DMS79 (cell line): Measurements from ENCODE around the gene RABEP2.
"Not testable (repeated sequence)": the region's sequence is repeated elsewhere in the genome, so short reads cannot be mapped to it uniquely, and the experiment has no call there.

Source experiments
- DNase-seq: peaks from one replicate; lab custom pipeline; 2025; lab: John Stamatoyannopoulos, UW

RABEP2 gene

DNA sequence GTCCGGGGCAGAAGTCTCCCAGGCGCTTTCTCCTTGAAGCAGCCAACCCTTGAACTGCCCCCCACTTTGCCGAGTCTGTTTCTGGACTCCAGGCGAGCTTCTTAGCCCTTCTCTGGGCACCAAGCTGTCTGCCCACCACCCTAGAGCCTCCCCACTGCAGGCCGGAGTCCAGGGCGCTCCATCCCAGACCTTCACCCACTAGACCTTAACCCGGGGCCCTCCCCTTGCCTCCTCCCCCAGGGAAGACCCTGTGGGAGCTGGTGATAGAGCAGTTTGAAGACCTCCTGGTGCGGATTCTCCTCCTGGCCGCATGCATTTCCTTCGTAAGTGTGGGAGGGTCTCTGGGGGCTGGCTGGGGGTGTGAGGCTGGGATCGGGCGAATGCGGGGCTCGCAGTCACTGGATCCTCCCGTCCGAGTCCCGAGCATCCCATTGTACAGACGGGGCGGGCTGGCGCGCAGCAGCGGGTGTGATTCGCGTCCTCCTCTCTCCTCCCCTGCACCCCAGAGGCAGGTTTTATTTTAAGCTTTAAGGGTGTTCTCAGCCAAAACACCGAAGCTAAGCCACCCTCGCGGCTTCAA lies 45.7 kb downstream of the RABEP2 start:
- DNase-seq, result no peak

DNA sequence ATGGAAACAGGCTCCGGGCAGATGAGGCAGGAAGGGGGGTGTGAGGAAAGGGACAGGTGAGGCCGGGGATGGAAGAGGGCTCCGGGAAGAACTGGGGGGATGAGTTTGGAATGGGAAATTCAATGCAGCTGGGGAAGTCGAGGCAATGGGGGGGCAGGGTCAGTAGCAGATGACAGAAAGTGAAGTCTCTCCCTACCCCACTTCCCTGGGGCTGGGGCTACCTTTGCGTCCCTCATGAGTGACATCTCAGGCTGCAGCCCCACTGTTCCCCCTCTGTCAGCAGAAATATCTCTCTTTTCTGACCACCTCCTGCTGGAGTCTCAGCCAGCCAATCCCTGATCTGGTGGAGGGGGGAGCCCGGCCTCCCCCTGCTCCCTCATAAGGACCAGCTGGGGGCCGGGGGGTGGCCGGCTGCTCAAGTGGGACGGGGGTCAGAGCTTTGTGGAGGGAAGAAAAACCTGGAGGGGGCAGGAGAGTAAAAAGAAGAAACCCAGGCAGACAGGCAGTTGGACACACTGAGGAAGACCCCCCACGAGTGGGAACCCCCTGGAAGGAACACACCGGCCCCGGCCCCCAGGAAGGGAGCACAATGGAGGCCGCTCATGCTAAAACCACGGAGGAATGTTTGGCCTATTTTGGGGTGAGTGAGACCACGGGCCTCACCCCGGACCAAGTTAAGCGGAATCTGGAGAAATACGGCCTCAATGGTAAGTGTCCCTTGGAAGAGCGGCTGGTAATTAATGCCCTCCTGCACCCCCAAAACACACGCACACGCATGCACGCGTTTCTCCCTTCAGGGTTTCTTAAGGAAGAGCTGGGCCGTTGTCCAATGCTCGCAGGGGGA lies 46.7 kb downstream of the RABEP2 start, which contains the start of gene ATP2A1:
Gene ATP2A1 (plus strand): TSS at position 406 of the 844 bp plus-strand sequence. CDS start 184 bp downstream, at position 590.
- no peak for DNase-seq

DNA sequence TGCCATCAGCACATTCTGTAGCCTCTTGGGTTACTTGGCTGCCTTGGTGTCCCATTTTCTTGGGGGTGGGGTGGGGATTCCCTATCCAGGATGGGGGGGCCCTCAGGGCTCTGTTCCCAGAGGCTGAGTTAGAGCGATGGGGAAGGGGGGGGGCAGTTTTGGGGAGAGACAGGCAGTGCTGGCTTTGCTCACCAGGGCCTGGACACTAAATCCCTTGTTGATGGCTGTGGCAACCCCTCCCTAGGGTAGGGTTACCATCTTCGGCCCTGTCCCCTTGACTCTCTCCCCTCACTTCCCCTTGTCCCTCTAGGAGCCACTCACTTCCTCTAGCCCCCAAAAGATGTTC lies 47.4 kb downstream of the RABEP2 start:
- no peak for DNase-seq

DNA sequence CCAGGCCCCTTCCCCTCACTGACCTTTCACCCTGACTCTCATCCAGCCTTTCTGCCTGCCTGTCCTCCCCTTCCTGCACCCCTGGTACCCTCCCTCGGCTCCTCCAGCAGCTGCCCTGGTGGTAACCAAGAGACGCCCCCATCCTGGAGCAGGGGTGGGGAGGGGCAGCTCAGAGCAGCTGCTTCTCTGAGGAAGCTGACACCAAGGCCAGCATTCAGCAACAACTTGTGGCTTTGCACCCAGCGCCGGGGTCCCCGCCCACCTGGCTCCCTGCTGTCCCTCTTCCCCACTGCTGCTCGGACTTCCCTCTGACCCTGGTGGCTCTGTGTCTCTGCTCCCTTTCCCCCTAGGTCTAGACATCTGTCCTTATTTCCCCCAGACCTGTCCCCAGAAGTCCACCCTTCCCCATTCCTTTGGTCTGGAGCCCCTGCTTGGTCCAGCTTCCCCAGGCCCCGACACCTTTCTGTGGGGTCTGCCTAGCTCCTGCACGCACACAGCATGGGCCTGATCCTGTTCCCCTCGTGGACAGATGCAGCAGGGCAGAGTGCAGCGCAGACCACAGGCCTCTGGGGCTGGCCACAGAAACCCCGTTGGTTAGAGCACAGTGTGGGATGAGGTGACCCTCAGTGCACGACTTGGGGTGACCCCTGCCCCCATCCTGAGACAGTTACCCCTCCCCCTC lies 47.9 kb downstream of the RABEP2 start:
- DNase-seq, result no peak

- DNase-seq, result no peak
Measured at GRCh38 chr16:28876019-28876659, 48.9 kb downstream of the RABEP2 start.

DNA sequence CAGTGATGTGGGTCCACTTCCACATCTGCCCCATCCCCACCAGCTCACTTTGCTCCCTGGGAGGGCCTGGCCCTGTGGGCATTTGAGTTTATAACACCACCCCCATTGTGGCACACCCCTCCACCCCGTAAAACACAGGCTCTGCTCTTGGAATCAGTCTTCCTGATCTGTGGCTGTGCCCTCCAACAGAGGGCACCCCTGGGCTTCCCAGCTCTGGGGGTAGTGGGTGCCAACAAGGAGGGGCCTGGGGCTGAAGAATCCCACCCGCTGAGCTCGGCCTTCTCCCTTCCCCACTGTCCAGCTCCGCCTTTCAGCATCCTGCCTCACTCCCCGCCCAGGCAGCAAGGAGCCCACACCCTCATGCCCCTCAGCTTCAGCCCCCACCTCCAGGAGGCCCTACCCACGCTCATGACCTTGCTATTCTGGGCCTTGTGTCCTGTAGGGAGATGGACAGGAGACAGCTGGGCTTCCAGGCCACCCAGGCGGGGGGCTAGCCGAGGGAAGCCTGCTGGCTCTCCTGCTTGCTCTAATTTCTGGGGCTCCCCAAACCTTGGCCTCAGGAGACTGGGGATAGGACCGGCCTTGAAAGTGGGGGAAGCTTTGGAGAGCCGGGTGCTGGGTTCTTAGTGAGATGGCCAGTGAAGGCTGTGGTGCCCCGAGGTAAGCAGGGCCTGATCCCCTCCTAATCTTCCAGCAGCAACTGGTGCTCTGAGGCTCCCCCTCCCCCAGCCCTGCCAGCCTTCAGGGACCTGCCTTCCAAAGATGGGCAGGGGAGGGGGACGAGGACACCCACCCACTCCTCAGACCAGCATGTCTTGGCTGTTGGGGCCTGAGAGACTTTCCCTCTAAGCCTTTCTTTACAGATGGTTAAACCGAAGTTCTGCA lies 49.7 kb downstream of the RABEP2 start:
- DNase-seq, result no peak

DNA sequence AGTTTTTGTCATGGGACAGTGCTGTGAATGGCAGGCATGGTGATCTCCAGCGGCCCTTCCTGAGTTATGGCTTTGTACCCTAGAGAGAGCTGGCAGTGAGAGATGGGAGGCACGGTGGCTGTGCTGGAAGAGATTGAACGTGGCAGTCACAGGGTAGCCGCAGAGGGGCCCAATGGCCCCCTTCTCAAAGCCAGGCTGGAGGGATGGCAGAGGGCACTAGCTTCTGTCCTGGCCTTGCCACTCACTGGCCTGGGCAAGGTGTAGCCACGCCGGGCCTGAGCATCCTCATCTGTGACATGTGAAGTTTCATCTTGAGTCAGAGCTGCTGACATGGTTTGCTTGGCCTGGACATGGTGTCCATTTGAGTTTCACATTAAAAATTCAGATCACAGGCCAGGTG lies 50.6 kb downstream of the RABEP2 start:
- DNase-seq, result no peak

GRCh38 chr16:28873543-28874201 lies 51.4 kb downstream of the RABEP2 start:
- DNase-seq, result no peak

GRCh38 chr16:28872952-28873351 lies 52.1 kb downstream of the RABEP2 start:
- no peak for DNase-seq

DNA sequence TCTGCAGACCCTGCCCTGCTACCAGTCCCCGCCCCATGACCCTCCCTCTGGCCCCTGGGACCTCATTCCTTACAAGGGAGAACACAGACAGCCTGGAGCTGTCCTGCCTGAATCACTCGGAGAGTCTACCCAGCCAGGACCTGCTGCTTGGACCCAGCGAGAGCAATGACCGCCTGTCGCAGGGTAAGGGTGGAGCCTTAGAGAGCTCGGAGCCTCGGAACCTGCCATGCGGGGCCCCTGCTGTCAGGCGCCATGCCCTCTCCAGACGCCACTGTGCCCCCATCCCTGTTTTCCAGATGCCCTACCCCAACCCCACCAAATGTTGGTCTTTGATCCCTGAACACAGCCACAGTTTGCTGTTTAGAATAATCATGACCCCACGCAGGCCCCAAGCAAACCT lies 55.8 kb downstream of the RABEP2 start:
- no peak for DNase-seq

GRCh38 chr16:28867646-28868045 lies 57.4 kb downstream of the RABEP2 start:
- DNase-seq, result not testable (repeated sequence)

DNA sequence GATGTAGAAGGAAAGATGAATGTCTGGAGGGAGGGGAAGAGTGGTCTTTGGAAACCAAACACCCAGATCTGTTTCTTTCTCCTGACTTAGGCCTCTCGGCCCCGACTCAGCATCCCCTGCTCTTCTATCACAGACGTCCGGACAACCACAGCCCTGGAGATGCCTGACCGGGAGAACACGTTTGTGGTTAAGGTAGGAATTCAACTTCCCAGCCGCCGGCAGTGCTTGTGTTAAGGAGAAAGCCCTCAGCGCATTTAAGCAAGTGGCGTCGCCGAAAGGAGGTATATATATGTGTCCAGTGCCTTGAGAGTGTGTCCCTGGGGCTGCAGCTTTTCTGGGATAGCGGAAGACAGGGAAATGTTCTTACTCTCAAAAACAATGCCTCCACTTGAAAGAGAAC lies 57.8 kb downstream of the RABEP2 start:
- no peak for DNase-seq

DNA sequence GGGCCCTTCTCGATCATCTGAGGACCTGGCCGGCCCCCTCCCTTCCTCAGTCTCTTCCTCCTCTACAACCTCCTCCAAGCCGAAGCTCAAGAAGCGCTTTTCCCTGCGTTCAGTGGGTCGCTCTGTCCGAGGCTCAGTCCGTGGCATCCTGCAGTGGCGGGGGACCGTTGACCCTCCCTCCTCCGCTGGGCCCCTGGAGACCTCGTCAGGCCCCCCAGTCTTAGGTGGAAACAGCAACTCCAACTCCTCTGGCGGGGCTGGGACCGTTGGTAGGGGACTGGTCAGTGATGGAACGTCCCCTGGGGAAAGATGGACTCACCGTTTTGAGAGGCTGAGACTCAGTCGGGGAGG lies 58.6 kb downstream of the RABEP2 start:
- no peak for DNase-seq

GRCh38 chr16:28865722-28866453 lies 59.1 kb downstream of the RABEP2 start:
- DNase-seq, result no peak

DNA sequence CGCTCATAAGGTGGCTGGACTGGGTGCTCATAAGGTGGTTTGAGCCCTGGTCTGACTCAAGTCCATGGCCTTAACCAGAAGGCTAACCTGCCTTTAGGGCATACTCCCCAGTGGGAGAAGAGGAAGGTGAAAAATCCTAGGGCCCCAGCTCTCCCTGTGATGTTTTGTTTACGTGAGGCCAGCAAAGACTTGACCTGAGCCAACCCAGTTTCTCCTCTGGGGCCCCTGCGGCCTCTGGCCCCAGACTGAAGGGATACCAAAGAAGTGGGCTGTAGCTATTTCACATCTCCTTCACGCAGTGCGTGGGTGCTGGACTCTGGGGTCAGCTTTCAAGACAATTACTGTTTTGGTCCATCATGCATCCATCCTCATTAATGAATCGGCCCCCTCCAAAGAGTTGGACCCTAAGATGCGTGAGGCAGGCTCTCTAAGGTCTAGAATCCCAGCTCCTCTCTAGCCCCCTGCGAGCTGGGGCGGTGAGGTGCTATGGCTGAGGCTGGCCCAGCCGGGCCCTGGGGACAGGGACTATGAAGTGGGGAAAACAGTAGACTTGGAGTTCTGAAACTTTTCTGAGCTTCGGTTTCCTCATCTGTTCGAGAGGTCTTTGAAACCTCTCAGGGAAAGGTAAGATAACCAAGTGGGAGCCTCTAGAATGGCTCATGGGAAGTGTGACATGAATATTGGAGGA lies 59.9 kb downstream of the RABEP2 start:
- DNase-seq, result no peak

DNA sequence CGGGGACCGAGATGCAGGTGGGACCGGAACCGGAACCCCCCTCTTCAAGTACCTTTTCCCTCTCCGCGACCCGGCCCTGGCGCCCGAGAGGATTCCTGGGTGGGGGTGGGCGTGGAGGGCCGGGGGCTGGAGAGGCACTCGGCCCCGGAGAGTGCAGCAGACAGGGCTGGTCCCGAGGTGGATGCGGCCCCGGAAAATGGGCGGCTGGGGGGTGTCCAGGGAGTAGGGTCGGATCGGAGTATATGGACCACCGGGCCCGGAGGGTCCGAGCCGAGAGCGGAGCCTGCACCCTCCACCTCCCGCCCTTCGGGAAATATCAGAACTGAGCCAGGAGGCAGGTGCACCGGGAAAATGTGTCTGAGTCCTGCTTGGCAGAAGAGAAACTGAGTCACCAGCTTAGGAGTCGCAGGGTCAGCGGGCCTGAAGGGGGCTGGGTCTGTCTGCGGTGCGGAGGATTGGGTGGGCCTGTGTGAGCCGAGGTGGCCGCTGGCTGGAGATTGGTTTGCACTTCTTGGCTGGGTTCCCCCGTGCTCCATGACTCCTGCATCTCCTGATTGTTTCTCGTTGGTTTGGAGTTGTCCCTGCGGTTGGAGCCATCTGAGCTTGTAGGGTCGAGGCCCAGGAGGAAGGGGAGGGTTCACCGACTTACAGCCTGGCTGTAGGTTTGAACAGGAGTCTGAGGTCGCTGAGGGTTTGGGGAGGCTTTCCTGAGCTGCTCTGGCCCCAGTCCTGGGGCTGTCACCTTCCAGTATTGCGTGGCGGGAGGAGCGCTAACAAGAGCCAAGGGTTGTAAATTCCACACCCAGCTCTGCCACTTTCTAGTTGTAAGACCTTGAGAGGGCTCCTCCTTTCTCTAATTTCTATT lies 60.9 kb downstream of the RABEP2 start:
- DNase-seq, result no peak

DNA sequence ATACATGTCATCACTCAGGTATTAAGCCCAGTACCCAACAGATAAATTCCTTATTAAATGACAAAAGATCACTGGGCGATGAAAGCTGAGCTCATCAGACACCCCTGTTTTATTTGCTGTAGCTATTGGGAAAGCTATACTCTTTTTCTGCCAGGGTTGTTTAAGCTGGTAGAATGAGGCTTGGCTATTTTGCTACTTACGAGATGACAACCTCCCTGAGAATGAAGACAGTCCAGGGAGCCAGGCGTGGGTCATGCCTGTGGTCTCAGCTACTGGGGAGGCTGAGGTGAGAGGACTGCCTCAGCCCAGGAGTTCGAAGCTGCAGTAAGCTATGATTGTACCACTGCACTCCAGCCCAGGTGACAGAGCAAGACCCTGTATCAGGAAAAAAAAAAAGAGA lies 65.7 kb downstream of the RABEP2 start:
- DNase-seq, result no peak

DNA sequence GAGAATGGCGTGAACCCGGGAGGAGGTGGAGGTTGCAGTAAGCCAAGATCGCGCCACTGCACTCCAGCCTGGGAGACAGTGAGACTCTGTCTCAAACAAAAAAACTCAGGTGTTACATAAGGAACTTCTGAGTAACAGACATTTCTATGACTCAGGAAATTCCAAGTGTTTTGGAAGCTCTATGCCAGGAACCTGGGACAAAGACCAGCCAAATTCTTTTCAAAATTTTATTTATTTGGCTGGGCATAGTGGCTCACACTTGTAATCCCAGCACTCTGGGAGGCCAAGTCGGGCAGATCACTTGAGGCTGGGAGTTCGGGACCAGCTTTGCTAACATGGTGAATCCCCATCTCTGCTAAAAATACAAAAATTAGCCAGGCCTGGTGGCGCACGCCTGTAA lies 66.6 kb downstream of the RABEP2 start:
- DNase-seq, result no peak
